HG03565 (cell line): ENCODE data around the gene NCAPD2.
"Not testable (repeated sequence)": the region's sequence is repeated elsewhere in the genome, so short reads cannot be mapped to it uniquely, and the experiment has no call there.

ENCODE experiments used
- ATAC-seq: cut with Tn5 transposase; IDR thresholded peaks from one replicate; pipeline ENCODE4 v1.9.1; 2021; ENCODE audit warnings: mild to moderate bottlenecking, moderate library complexity; ENCODE audit not compliant: unreplicated experiment

The NCAPD2 gene

DNA sequence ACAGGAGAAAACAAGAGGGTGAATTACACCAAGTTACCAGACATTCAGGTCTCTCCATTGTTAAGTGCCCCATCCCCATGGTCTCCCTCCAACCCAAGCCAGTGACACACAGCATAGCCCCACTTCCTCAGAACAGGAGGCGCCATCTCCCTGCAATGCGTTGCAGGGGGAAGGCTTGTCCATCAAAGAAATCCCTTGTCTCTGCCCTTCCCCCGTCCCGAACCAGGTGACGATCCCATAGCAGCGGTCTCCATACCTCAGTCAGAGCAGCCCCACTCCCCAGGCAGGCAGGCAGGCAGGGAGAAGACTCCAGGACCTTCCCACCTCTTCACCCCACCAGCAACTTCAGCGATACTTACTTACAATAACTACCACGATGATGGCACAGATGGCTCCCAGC, 29.4 kb upstream of the NCAPD2 start:
- ATAC-seq: no peak

GRCh38 chr12:6465467-6466183, 28.3 kb upstream of the NCAPD2 start:
- ATAC-seq: no peak

DNA sequence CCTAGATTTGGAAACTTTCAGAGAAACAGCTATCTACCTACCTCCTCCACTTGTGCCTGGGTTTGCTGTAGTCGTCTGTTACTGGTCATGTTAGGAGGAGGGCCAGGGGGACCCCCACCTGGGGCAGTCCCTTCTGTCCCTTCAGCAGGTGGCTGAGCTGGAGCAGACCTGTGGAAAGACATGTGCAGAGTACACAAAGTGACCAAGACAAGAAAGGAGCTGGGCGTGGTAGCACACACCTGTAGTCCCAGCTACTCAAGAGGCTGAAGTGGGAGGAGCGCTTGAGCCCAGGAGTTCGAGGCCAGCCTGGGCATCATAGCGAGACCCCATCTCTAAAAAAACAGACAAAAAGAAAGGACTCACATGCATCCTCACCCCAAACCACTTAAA, 27.7 kb upstream of the NCAPD2 start:
- ATAC-seq: no peak

DNA sequence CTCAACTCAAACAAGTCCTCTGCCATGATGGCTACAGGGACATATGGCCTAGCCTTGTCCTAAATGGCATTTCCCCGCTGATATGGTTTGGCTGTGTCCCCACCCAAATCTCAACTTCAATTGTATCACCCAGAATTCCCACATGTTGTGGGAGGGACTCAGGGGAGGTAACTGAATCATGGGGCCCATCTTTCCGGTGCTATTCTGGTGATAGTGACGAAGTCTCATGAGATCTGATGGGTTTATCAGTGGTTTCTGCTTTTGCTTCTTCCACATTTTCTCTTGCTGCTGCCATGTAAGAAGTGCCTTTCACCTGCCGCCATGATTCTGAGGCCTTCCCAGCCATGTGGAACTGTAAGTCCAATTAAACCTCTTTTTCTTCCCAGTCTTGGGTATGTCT, 27.2 kb upstream of the NCAPD2 start:
- ATAC-seq: not testable (repeated sequence)

- ATAC-seq: not testable (repeated sequence)
Observed at GRCh38 chr12:6467571-6468282, 26.2 kb upstream of the NCAPD2 start.

DNA sequence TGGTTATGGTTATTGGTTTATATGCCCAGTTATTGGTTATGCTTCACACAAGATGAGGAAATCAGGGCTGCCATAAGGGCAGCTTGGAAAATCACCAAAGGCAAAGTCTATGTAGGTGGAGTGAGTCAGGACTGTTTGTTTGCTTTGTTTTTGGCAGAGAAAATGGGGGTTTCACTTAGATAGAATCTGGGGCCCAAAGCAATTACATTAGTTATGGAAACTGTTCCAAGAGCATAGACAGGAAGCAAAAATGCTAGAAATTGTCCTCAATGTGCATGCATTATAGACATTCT, 25.7 kb upstream of the NCAPD2 start:
- ATAC-seq: no peak

- ATAC-seq: no peak
Observed at GRCh38 chr12:6469092-6469491, 24.8 kb upstream of the NCAPD2 start.

DNA sequence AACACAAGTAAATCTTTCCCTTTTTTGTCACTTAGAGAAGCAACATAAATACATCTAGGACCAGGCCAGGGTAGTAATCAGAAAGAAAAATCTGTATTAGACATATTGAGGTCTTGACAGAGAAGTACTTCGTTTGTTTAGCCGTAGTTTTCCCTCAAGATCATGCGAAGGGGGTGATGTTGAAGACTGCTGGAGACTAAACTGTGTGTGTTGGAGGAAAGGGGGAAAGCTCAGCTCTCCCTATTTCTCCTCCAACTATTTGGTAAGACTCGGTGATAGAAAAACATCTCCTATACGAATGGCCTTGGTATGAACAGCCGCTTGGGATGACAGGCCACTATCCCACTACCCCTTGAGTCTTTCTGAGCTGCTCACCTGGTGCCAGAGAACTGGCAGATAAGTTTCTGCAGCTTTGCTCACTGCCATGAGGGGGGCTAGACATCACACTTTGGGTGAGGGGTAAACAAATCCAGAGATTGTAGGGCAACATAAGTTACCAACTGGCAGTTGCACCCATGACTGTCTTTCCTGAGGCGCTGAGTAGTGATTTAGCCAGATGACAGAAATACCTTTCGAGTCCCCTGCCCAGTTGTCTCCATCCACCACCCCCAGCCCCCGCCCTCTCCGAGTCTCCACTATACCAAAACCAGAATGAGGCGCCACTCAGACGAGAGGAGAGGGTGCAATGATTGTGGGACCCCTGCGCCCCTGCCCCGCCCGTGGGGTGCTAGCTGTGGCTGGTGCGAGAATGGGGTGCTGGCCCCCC, 24.1 kb upstream of the NCAPD2 start:
- ATAC-seq: no peak

DNA sequence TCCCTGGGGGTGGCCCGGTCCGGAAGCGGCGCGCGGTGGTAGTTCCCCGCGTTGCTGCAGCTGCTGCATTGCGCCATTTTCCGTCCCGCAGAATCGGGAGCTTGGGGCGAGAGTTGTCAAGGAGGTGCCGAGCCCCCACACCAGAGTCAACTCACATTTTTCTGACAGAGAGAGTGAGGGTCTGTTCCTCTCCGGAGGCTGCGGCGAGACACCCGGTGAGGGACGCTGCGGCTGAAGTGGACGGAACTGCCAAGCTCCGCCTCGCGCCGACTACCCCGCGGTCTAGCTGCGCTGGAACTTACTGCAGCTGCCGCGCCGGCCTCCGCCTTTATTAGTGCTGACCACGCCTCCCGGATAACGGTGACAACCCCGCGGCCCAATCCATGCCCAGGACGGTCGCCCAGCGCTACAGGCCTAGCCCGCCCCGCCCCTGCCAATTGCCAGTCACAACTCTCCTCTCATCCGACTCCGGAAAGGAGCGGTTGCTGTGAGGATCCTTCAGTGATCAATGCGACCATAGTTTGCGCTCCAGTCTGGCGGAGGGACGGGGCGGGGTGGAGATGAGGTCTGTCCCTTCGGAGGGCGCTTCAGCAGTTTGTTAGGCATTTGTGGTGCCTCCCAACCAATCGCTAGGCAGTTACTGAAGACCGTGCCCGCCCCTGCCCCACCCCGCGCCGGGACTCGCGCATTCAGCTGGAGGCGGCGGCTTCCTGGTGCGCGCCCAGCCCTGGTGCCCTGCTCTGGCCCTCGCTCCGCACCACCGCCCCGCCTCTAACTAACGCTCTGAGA, 23.3 kb upstream of the NCAPD2 start, which contains the start of gene VAMP1:
TSS of gene VAMP1 (minus strand) at position 303 of the 789 bp plus-strand sequence. CDS start at position 157, 146 bp downstream.
- peak; percentile 64 for ATAC-seq

DNA sequence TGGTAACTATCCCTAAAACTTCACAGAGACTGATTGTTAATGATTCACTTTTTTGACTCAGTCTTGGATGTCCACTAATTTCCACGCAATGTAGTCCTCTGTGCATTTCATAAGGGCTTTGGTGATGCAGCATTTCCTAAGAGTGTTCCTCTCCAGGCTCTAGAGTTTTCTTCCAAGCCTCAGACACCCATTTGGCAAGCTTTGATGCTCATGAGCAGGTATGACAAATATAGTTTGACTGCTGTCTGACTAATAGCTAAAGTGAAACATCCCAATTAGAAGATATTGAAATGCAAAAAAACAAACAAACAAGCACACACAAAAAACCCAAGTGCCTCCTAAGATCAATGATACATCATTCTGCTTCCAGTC, 21.9 kb upstream of the NCAPD2 start:
- no peak for ATAC-seq

- ATAC-seq: no peak
Observed at GRCh38 chr12:6472491-6472890, 21.4 kb upstream of the NCAPD2 start.

DNA sequence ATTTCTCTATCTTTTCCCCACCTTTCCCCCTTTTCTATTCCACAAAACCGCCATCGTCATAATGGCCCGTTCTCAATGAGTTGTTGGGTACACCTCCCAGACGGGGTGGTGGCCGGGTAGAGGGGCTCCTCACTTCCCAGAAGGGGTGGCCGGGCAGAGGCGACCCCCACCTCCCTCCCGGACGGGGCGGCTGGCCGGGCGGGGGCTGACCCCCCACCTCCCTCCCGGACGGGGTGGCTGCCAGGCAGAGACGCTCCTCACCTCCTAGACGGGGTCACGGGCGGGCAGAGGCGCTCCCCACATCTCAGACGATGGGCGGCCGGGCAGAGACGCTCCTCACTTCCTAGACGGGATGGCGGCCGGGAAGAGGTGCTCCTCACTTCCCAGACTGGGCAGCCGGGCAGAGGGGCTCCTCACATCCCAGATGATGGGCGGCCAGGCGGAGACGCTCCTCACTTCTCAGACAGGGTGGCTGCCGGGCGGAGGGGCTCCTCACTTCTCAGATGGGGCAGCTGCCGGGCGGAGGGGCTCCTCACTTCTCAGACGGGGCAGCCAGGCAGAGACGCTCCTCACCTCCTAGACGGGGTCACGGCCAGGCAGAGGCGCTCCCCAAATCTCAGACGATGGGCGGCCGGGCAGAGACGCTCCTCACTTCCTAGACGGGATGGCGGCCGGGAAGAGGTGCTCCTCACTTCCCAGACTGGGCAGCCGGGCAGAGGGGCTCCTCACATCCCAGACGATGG, 18.5 kb upstream of the NCAPD2 start:
- not testable (repeated sequence) for ATAC-seq

DNA sequence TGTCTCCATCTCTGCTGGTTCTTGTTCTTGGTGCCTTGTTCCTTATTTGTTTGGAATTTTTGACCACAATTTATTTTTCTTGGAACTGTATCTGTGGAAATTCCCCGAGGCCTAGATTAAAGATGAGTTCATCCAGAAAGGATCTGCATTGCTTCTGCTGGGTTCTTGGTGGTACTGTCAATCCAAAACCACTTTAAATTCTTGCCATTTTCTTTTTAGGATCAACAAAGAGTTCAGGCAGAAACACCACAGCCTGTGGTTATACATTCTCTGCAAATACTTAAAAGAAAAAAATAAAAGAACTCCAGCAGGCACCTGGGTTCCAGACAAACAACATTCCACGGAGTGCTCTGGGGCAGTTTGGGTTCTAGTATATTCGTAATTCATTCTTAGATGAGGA, 17.4 kb upstream of the NCAPD2 start:
- no peak for ATAC-seq

GRCh38 chr12:6477601-6478377, 16.1 kb upstream of the NCAPD2 start:
- ATAC-seq: not testable (repeated sequence)

GRCh38 chr12:6478416-6478815, 15.5 kb upstream of the NCAPD2 start:
- ATAC-seq: no peak

- no peak for ATAC-seq
Observed at GRCh38 chr12:6488240-6488639, 5.7 kb upstream of the NCAPD2 start.

DNA sequence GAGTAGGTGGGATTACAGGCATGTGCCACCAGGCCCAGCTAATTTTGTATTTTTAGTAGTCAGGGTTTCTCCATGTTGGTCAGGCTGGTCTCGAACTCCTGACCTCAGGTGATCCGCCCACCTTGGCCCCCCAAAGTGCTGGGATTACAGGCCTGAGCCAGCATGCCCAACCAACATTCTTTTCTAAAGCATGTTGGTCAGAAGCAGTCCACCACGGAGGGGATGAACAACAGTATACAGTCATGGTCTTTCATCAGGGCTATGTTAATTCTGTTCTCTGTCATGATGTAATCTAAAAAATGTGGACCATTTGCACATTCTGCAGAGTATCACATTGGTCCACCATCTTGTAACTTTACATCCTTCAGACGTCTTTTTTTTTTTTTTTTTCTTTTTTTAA, 4.5 kb upstream of the NCAPD2 start:
- ATAC-seq: no peak

DNA sequence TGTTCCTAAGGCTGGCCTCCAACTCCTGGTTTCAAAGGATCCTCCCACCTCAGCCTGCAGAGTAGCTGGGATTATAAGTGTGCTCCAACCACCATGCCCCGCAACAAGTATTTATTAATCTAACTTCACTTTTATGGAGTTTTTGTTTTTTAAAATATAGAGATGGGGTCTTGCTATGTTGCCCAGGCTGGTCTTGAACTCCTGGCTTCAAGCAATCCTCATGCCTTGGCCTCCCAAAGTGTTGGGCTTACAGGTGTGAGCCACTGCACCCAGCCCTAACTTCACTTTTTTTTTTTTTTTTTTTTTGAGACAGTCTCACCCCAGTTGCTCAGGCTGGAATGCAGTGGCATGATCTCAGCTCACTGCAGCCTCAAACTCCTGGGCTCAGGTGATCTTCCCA, 3.2 kb upstream of the NCAPD2 start:
- not testable (repeated sequence) for ATAC-seq

- ATAC-seq: peak; percentile 40
Observed at GRCh38 chr12:6492838-6493496, 935 bp upstream of the NCAPD2 start, which contains the start of gene MRPL51. MRPL51 (minus strand) TSS chr12:6493262; CDS start chr12:6493136, 126 bp downstream.
